Ovary (tissue), 9 donors: Measurements from ENCODE around the gene KRTAP3-1. TPM values are rescaled to one million over a fixed set of nuclear protein-coding genes. Genes with fewer than 3 reads are reported as not detected.

Experiments
- DNase-seq, 5 donors: peaks; one replicate each; pipeline ENCODE4 v3.0.0-alpha.2; 2019 to 2020
- H3K27ac ChIP-seq, 2 donors: fragments of 200-600 bp; one replicate each; pipeline versions ENCODE4 v1.5.1 to v1.8.0; 2019 to 2022
- H3K27me3 ChIP-seq: fragments of 200-600 bp; one replicate; pipeline ENCODE4 v1.8.0; 2022
- H3K36me3 ChIP-seq: fragments of 200-600 bp; sonication (generic); one replicate; pipeline ENCODE4 v1.5.1; 2019
- H3K4me1 ChIP-seq: one replicate; pipeline ENCODE4 v1.8.1; 2013; ENCODE audit warnings: mild to moderate bottlenecking, moderate library complexity; ENCODE audit not compliant: insufficient read depth
- H3K4me3 ChIP-seq: fragments of 200-600 bp; sonication (generic); one replicate; pipeline ENCODE4 v1.5.1; 2017
- H3K9me3 ChIP-seq, 2 donors: fragments of 200-600 bp in 1 of 2; sonication (generic) in 1 of 2; one replicate each; pipeline versions ENCODE4 v1.5.1 to v1.8.1; 2013 to 2019; ENCODE audit warnings: mild to moderate bottlenecking in 1 of 2, moderate library complexity in 1 of 2
- CTCF ChIP-seq, 3 donors: fragments of 450-650 bp in 2 of 3; fragments of 200-600 bp in 1 of 3; IDR thresholded peaks; one replicate each; pipeline versions ENCODE4 v1.5.1 to v1.8.0; 2016 to 2022; ENCODE audit warnings: antibody characterized with exemption in 3 of 3, mild to moderate bottlenecking in 1 of 3
- EP300 ChIP-seq: sonication (generic); formaldehyde crosslinking; IDR thresholded peaks from one replicate; pipeline ENCODE4 v1.6.1; 2017; ENCODE audit warnings: antibody characterized with exemption
- POLR2A ChIP-seq: fragments of 450-650 bp; IDR thresholded peaks from one replicate; pipeline ENCODE4 v1.6.1; 2017; ENCODE audit warnings: antibody characterized with exemption, mild to moderate bottlenecking, moderate library complexity
- WGBS, 3 donors: extraction: QIAGEN DNeasy Blood & Tissue Kit in 1 of 3; methylation state at CpG; one replicate each; pipeline versions ENCODE4 v1.1.5 to v1.1.7; 2013 to 2017; 5-methylcytosine and 5-hydroxymethylcytosine counted together
- intact Hi-C, 4 donors: fragments of 100-400 bp; cut with DNase I; formaldehyde crosslinking; loops; one replicate each; pipeline versions ENCODE4 v1.11.0 to v1.15.1; 2022 to 2023
- polyA plus RNA-seq, 2 donors: library from polyadenylated mRNA; stranded (reverse); fragments of 200-250 nt in 1 of 2; fragments of 350-450 nt in 1 of 2; fragmentation: Illumina TruSeq in 1 of 2; extraction: RNeasy Lipid Tissue Mini Kit (QIAGEN cat#74804) in 1 of 2; gene quantifications; one replicate each; pipeline ENCODE4 v1.2.3, GENCODE V29; 2013 to 2014
- total RNA-seq, 7 donors: library from RNA; depleted of rRNA in 2 of 7; stranded (reverse); fragments of >200 nt in 2 of 7; fragmentation: NEBNext Ultra II Directional in 3 of 7; extraction: Animal tissue kit (Norgen Biotek cat#: 25700) in 3 of 7; gene quantifications; one replicate each; pipeline versions ENCODE4 v1.1.0 to v1.2.4, GENCODE V29; 2016 to 2023
- donor health status: DM: no; HTN: no; CAD: no; lungs with moderate emphysema.
- donor health status: DM: no; HTN: no; CAD: no.
- donor health status: Bipolar disorder and iron deficiency.
- donor health status: DM: yes; HTN: yes; CAD: no.
- donor health status: DM: no; HTN: no; CAD: no.
- donor health status: DM: yes; HTN: yes; CAD: no.

The KRTAP3-1 gene
- total and polyA plus RNA-seq, 9 donors = not detected

GRCh38 chr17:40986920-40987319 lies 22.0 kb downstream of the KRTAP3-1 start:
- no peaks in the 10 kb centered on the region for H3K4me1 ChIP-seq
- no peaks in the 10 kb centered on the region for H3K9me3 ChIP-seq
- intact Hi-C loops = no loop called here
- no peaks in the 10 kb centered on the region for H3K27me3 ChIP-seq
- no peak for TF ChIP-seq POLR2A
- TF ChIP-seq CTCF (IDR thresholded peaks at IDR 0.05) = no peak
- no peak for TF ChIP-seq EP300
- H3K36me3 ChIP-seq = no peaks in the 10 kb centered on the region
- no peak for DNase-seq
- no peak overlapping the region for H3K27ac ChIP-seq
- 64 to 69% (median 66%) methylated on average over 8 of the region's 8 CpGs for WGBS, 3 donors
- H3K4me3 ChIP-seq = no peak overlapping the region

- TF ChIP-seq CTCF (IDR thresholded peaks at IDR 0.05) (no peak), POLR2A (no peak), EP300 (no peak)
- no peaks in the 10 kb centered on the region for H3K9me3 ChIP-seq
- H3K27ac ChIP-seq = no peak within 1 kb of the TSS
- intact Hi-C loops = no loop called here
- H3K27me3 ChIP-seq = no peaks in the 10 kb centered on the region
- no peak within 1 kb of the TSS for H3K4me3 ChIP-seq
- no peaks in the 10 kb centered on the region for H3K36me3 ChIP-seq
- no peak for DNase-seq
- WGBS, 3 donors = 35 to 60% (median 46%) methylated on average over 3 of the region's 3 CpGs
- peaks cover 2% of the 10 kb centered on the region for H3K4me1 ChIP-seq
These were observed 24.7 kb downstream of the KRTAP3-1 start, which contains the start of gene KRT40 for GRCh38 chr17:40984226-40984625. Gene KRT40, minus strand, starts transcription at chr17:40984326. Its CDS starts 53 bp downstream, at chr17:40984273.

- H3K4me1 ChIP-seq = peaks cover 2% of the 10 kb centered on the region
- no peak for DNase-seq
- H3K27ac ChIP-seq = no peak overlapping the region
- no peaks in the 10 kb centered on the region for H3K27me3 ChIP-seq
- H3K4me3 ChIP-seq = no peak overlapping the region
- WGBS, 3 donors = 33 to 49% (median 39%) methylated on average over 5 of the region's 5 CpGs
- H3K36me3 ChIP-seq = no peaks in the 10 kb centered on the region
- no peaks in the 10 kb centered on the region for H3K9me3 ChIP-seq
- intact Hi-C loops = no loop called here
- TF ChIP-seq CTCF (IDR thresholded peaks at IDR 0.05) (no peak), POLR2A (no peak), EP300 (no peak)
These were observed 27.8 kb downstream of the KRTAP3-1 start for GRCh38 chr17:40981115-40981514.

GRCh38 chr17:40980596-40980995 lies 28.3 kb downstream of the KRTAP3-1 start:
- intact Hi-C loops = no loop called here
- TF ChIP-seq CTCF (IDR thresholded peaks at IDR 0.05) (no peak), POLR2A (no peak), EP300 (no peak)
- DNase-seq = peak in 1 of 5 donors; percentile 24
- no peaks in the 10 kb centered on the region for H3K9me3 ChIP-seq
- H3K36me3 ChIP-seq = no peaks in the 10 kb centered on the region
- H3K4me3 ChIP-seq = no peak overlapping the region
- H3K27ac ChIP-seq = no peak overlapping the region
- peaks cover 2% of the 10 kb centered on the region for H3K4me1 ChIP-seq
- no peaks in the 10 kb centered on the region for H3K27me3 ChIP-seq
- WGBS, 3 donors = 1 to 7% (median 4%) methylated on average over 8 of the region's 8 CpGs
